Measurements from ENCODE around the gene FIBP. TPM values are rescaled to one million over a fixed set of nuclear protein-coding genes. Genes with fewer than 3 reads are reported as not detected.

The FIBP gene
- total and polyA plus RNA-seq, 10 of the 15 experiments (the other 5 are each of a cell fraction or from before 2014, with no cell fraction given) = 65.1 to 182 (median 94.6) TPM

DNA sequence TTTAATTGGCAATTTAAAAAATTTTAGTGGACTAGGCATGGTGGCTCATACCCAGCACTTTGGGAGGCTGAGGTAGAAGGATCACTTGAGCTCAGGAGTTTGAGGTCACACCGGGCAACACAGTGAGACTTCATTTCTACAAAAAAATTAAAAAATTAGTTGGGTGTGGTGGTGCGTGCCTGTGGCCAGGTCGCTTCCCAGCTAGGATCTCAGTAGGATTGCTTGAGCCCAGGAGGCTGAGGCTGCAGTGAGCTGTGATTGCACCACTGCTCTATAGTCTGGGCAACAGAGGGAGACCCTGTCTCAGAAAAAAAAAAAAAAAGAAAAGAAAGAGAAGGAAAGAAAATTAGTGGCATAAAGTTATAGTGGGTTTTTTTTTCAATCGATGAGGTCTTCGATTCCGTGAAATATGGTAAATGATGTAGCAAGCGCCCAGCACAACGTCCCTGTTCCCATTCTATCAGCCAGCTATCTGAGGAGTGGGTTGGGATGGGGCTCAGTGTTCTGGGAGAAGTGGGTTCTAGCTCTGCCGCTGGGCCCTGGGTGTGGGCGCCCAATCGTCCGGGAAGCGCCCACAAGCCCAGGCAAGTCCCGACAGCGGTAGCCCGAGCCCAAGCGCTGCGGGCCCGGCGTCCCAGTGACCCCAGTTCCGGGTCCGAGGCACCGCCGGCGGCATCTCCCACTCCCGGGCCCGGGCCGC is 10.5 kb upstream of the FIBP start (continued):
- TF ChIP-seq CUX1 (IDR thresholded peaks at IDR 0.05; ENCODE audit: insufficient replicate concordance, low read depth, low read length) = no peak
- 0 out of 3 replicates have a peak, but pooled peaks have one; percentile 9 for TF ChIP-seq POU2F2 (IDR thresholded peaks at IDR 0.05; ENCODE audit: borderline replicate concordance, low read depth, low read length)
- no peak; the same call in 1 of the 2 replicates for TF ChIP-seq MLLT1 (IDR thresholded peaks at IDR 0.05)
- TF ChIP-seq POLR2A (IDR thresholded peaks at IDR 0.05; ENCODE audit: low read depth, low read length) = peak; percentile 48; the same call in 1 of the 2 replicates
- TF ChIP-seq NBN (IDR thresholded peaks at IDR 0.05) = 0 out of 2 replicates have a peak, but pooled peaks have one; percentile 25

All from GM12878 (cell line).